ENCODE data around the gene CDH13. TPM values are rescaled to one million over a fixed set of nuclear protein-coding genes. Genes with fewer than 3 reads are reported as not detected.

CDH13 gene
- total and polyA plus RNA-seq, 9 donors = 1.9 to 34.2 (median 4.8) TPM

- H3K36me3 ChIP-seq = no peaks in the 10 kb centered on the region
- no peak overlapping the region for H3K27ac ChIP-seq
- DNase-seq = no peak
- no peaks in the 10 kb centered on the region for H3K9me3 ChIP-seq
- H3K4me1 ChIP-seq (ENCODE audit: insufficient read depth) = no peaks in the 10 kb centered on the region
- intact Hi-C loops (cut with DNase I) = no loop called here
- H3K4me3 ChIP-seq = no peak overlapping the region
- H3K27me3 ChIP-seq = no peaks in the 10 kb centered on the region
- WGBS, 3 donors = 75 to 86% (median 75%) methylated on average over 4 of the region's 4 CpGs
- TF ChIP-seq EP300 (IDR thresholded peaks at IDR 0.05) (no peak), POLR2A (IDR thresholded peaks at IDR 0.05) (no peak), CTCF (IDR thresholded peaks at IDR 0.05) (no peak)
Measured at GRCh38 chr16:82685526-82685925, 58.8 kb downstream of the CDH13 start.

- Histone ChIP-seq H3K27me3 (no peaks in the 10 kb centered on the region), H3K4me3 (no peak overlapping the region), H3K4me1 (ENCODE audit: insufficient read depth) (no peaks in the 10 kb centered on the region), H3K27ac (no peak overlapping the region), H3K36me3 (no peaks in the 10 kb centered on the region), H3K9me3 (no peaks in the 10 kb centered on the region)
- TF ChIP-seq EP300 (IDR thresholded peaks at IDR 0.05) = no peak
- TF ChIP-seq POLR2A (IDR thresholded peaks at IDR 0.05) = no peak
- no peak for TF ChIP-seq CTCF (IDR thresholded peaks at IDR 0.05)
- DNase-seq = no peak
- intact Hi-C loops (cut with DNase I) = no loop called here
Measured at GRCh38 chr16:82694239-82694874, 67.6 kb downstream of the CDH13 start.

GRCh38 chr16:82695806-82696205, 69.0 kb downstream of the CDH13 start:
- DNase-seq = no peak
- intact Hi-C loops (cut with DNase I) = no loop called here
- Histone ChIP-seq H3K9me3 (no peaks in the 10 kb centered on the region), H3K4me1 (ENCODE audit: insufficient read depth) (no peaks in the 10 kb centered on the region), H3K27me3 (no peaks in the 10 kb centered on the region), H3K4me3 (no peak overlapping the region), H3K36me3 (no peaks in the 10 kb centered on the region), H3K27ac (no peak overlapping the region)
- 15 to 26% (median 24%) methylated on average over 1 of the region's 1 CpG for WGBS, 3 donors
- no peak for TF ChIP-seq EP300 (IDR thresholded peaks at IDR 0.05)
- TF ChIP-seq POLR2A (IDR thresholded peaks at IDR 0.05) = no peak
- no peak for TF ChIP-seq CTCF (IDR thresholded peaks at IDR 0.05)

- H3K36me3 ChIP-seq = no peaks in the 10 kb centered on the region
- 64 to 74% (median 72%) methylated on average over 3 of the region's 3 CpGs for WGBS, 3 donors
- intact Hi-C loops (cut with DNase I) = no loop called here
Measured at GRCh38 chr16:82699260-82699659, 72.5 kb downstream of the CDH13 start.

More at GRCh38 chr16:82699260-82699659, 72.5 kb downstream of the CDH13 start:
- Histone ChIP-seq H3K4me3 (no peak overlapping the region), H3K9me3 (no peaks in the 10 kb centered on the region), H3K4me1 (ENCODE audit: insufficient read depth) (no peaks in the 10 kb centered on the region), H3K27me3 (no peaks in the 10 kb centered on the region), H3K27ac (no peak overlapping the region)
- DNase-seq = no peak
- TF ChIP-seq EP300 (IDR thresholded peaks at IDR 0.05) (no peak), CTCF (IDR thresholded peaks at IDR 0.05) (no peak), POLR2A (IDR thresholded peaks at IDR 0.05) (no peak)
